Ishikawa (cell line): ENCODE measurements around the gene CDKN2A.

Source experiments
- CEBPB ChIP-seq: IDR thresholded peaks from 2 replicates; pipeline ENCODE4 v1.6.1; 2012
- CREB1 ChIP-seq: IDR thresholded peaks from 2 replicates; pipeline ENCODE4 v1.6.1; 2012; ENCODE audit warnings: low read depth
- EGR1 ChIP-seq: IDR thresholded peaks from 2 replicates; pipeline ENCODE4 v1.6.1; 2012
- EP300 ChIP-seq: IDR thresholded peaks from 2 replicates; pipeline ENCODE4 v1.6.1; 2012; ENCODE audit warnings: borderline replicate concordance
- FOXM1 ChIP-seq: IDR thresholded peaks from 2 replicates; pipeline ENCODE4 v1.6.1; 2012; ENCODE audit warnings: low read depth, borderline replicate concordance
- MAX ChIP-seq: IDR thresholded peaks from 2 replicates; pipeline ENCODE4 v1.6.1; 2012
- NFIC ChIP-seq: IDR thresholded peaks from 2 replicates; pipeline ENCODE4 v1.6.1; 2012
- RAD21 ChIP-seq: IDR thresholded peaks from 2 replicates; pipeline ENCODE4 v1.6.1; 2012; ENCODE audit warnings: low read depth
- REST ChIP-seq: IDR thresholded peaks from 2 replicates; pipeline ENCODE4 v1.6.1; 2012; ENCODE audit warnings: low read depth, mild to moderate bottlenecking
- TAF1 ChIP-seq: IDR thresholded peaks from 2 replicates; pipeline ENCODE4 v1.6.1; 2012; ENCODE audit warnings: low read depth, mild to moderate bottlenecking
- TCF12 ChIP-seq: IDR thresholded peaks from 2 replicates; pipeline ENCODE4 v1.6.1; 2012; ENCODE audit warnings: low read depth
- TEAD4 ChIP-seq: IDR thresholded peaks from 2 replicates; pipeline ENCODE4 v1.6.1; 2012
- USF1 ChIP-seq: IDR thresholded peaks from 2 replicates; pipeline ENCODE4 v1.6.1; 2012
- YY1 ChIP-seq: IDR thresholded peaks from 2 replicates; pipeline ENCODE4 v1.6.1; 2012; ENCODE audit warnings: low read depth
- ZBTB7A ChIP-seq: IDR thresholded peaks from 2 replicates; pipeline ENCODE4 v1.6.1; 2012; ENCODE audit warnings: low read depth

Gene CDKN2A

GRCh38 chr9:21994556-21995005 lies 389 bp upstream of the CDKN2A start, which contains the start of gene CDKN2B-AS1:
CDKN2B-AS1 (plus strand) TSS chr9:21994791.
- TF ChIP-seq TEAD4, result peak; percentile 60
- TF ChIP-seq MAX, result no peak; the same call in 1 of the 2 replicates
- no peak; the same call in 1 of the 2 replicates for TF ChIP-seq RAD21
- 0 out of 2 replicates have a peak, but pooled peaks have one; percentile 2 for TF ChIP-seq EP300
- TF ChIP-seq USF1, result peak; percentile 83
- peak; percentile 58; the same call in 1 of the 2 replicates for TF ChIP-seq ZBTB7A
- TF ChIP-seq TCF12, result peak; percentile 40; the same call in 1 of the 2 replicates

GRCh38 chr9:21993007-21993406 lies 1.2 kb downstream of the CDKN2A start:
- TF ChIP-seq TCF12 (no peak), RAD21 (no peak), CEBPB (no peak), FOXM1 (no peak), TEAD4 (no peak), ZBTB7A (no peak), YY1 (no peak), EP300 (no peak), CREB1 (no peak), REST (no peak), TAF1 (no peak), EGR1 (no peak), MAX (no peak; the same call in 1 of the 2 replicates), USF1 (no peak), NFIC (no peak)

- TF ChIP-seq TCF12, result no peak
- no peak for TF ChIP-seq YY1
- TF ChIP-seq ZBTB7A, result no peak
- TF ChIP-seq TEAD4, result no peak
- no peak for TF ChIP-seq REST
- TF ChIP-seq EGR1, result no peak
- no peak for TF ChIP-seq FOXM1
Observed at GRCh38 chr9:21991072-21991959, 2.9 kb downstream of the CDKN2A start.

- TF ChIP-seq CREB1, result no peak
- no peak for TF ChIP-seq EGR1
- TF ChIP-seq TEAD4, result no peak
- no peak for TF ChIP-seq NFIC
- no peak for TF ChIP-seq TCF12
- no peak for TF ChIP-seq ZBTB7A
- no peak for TF ChIP-seq MAX
Observed at GRCh38 chr9:21989440-21990189, 4.6 kb downstream of the CDKN2A start.
